Cardiac fibroblast (primary cell): ENCODE results near the gene C5AR1.

Experiments
- DNase-seq, 2 donors: peaks; one replicate each; pipeline versions ENCODE4 v3.0.0 to v3.0.0-alpha.2; 2010; ENCODE audit warnings: low read depth in 2 of 2
- H3K4me3 ChIP-seq, 2 donors: replicated peaks in 1 of 2; 1 replicate in 1 of 2; 2 replicates in 1 of 2; pipeline ENCODE4 v1.5.1; 2011; ENCODE audit warnings: low read depth in 2 of 2, low read length in 2 of 2, mild to moderate bottlenecking in 2 of 2, moderate library complexity in 1 of 2
- TF ChIP-seq, protein P1 (sequence below): IDR thresholded peaks from one replicate; pipeline ENCODE4 v1.5.1; 2011; ENCODE audit warnings: low read depth, mild to moderate bottlenecking, low read length, inconsistent platforms

Gene C5AR1

DNA sequence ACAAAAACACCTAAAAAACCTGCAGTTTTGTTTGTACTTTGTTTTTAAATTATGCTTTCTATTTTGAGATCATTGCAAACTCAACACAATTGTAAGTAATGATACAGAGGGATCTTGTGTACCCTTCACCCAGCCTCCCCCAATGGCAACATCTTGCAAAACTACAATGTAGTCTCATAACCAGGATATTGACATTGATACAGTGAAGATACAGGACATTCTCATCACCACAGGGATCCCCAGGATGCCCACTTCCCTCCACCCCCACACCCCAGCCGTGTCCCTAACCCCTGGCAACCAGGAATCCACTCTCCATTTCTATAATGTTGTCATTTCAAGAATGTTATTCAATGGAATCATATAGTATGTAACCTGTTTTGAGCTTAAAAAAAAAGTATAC, 12.0 kb downstream of the C5AR1 start:
- TF ChIP-seq, protein P1, sequence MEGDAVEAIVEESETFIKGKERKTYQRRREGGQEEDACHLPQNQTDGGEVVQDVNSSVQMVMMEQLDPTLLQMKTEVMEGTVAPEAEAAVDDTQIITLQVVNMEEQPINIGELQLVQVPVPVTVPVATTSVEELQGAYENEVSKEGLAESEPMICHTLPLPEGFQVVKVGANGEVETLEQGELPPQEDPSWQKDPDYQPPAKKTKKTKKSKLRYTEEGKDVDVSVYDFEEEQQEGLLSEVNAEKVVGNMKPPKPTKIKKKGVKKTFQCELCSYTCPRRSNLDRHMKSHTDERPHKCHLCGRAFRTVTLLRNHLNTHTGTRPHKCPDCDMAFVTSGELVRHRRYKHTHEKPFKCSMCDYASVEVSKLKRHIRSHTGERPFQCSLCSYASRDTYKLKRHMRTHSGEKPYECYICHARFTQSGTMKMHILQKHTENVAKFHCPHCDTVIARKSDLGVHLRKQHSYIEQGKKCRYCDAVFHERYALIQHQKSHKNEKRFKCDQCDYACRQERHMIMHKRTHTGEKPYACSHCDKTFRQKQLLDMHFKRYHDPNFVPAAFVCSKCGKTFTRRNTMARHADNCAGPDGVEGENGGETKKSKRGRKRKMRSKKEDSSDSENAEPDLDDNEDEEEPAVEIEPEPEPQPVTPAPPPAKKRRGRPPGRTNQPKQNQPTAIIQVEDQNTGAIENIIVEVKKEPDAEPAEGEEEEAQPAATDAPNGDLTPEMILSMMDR: no peak
- no peak for DNase-seq
- no peak overlapping the region for H3K4me3 ChIP-seq

DNA sequence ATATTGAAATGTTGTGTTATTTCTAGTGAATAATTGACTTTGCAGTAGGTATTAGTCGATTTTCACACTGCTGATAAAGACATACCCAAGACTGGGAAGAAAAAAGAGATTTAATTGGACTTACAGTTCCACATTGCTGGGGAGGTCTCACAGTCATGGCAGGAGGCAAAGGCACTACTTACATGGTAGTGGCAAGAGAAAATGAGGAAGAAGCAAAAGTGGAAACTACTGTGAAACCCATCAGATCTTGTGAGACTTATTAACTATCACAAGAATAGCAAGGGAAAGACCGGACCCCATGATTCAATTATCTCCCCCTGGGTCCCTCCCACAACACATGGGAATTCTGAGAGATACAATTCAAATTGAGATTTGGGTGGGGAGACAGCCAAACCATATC, 12.4 kb downstream of the C5AR1 start:
- TF ChIP-seq, protein P1: no peak
- DNase-seq: no peak
- H3K4me3 ChIP-seq: no peak overlapping the region

DNA sequence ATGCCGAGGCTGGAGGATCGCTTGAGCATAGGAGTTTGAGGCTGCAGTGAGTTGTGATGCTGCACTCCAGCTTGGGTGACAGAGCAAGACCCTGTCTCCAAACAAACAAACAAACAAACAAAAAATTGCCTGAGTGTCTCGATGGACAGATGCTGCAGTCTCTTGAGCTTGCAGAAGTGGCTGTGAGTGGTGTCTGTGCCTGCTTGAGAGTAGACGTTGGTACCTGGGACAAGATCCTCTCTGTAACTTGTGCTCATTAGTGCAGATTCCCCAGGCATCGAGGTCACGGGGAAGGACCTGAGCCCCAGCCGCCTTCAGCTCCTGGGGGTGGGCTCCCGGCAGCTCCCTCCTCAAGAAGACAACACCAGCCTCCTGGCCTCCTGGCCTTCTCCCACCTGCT, 13.7 kb downstream of the C5AR1 start:
- DNase-seq: no peak
- no peak overlapping the region for H3K4me3 ChIP-seq
- TF ChIP-seq, protein P1: no peak

DNA sequence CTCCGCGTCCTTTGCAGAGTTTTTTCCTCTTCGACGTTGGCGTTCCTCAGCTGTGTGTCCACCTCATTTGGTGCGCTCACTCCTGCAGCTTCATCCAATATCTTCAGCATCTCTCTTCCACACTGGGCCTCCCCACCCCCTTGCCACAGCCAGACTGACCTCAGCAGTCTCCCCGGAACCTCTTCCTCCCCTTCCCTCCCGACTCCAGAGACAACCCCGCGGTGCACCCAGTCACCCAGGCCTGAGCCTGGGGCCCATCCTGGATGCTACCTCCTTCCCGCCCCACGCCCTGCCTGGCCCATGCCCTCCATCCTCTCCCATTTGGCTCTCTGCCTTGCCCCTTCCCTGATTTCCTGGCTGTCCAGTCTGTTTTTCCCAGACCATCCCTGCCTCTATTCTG, 14.2 kb downstream of the C5AR1 start:
- H3K4me3 ChIP-seq: no peak overlapping the region
- DNase-seq: no peak
- TF ChIP-seq, protein P1: no peak

DNA sequence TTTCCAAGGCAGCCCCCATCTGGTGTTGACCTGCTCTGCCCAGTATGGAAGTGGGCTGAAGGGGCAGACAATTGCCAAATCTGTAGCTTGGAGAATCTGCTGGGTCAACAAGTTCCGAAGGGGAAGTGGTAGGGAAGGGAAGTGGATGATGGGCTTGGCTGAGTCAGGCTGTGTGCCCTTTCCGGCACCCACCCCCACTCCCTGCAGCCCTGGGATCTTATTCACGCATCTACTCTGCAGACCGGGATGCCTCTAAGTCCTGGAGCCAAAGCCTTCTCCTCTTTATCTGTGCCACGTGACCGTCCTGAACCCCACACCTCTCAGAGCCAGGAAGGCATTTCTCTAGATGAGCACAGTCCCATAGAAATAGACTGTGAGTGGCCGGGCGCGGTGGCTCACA, 14.8 kb downstream of the C5AR1 start:
- no peak overlapping the region for H3K4me3 ChIP-seq
- no peak for DNase-seq
- TF ChIP-seq, protein P1: no peak

DNA sequence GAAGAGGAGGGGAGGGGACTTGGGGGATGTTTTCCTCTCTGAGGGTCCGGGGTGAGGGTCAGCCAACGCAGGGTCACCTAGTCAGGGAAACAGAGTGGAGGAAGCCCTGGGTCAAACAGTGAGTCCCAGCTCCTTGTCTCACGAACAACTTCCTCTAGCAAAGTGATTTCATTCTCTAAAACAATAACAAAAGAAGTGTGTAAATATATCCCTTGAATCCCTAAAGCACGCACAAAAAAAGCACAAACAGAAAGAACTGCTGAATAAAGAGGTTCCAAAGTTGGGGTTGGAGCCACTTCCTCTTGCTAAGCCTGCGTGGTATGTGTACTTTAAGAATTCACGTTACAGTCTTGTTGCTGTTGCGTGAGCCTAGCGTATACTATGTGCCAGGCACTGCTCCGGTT, 20.8 kb downstream of the C5AR1 start:
- H3K4me3 ChIP-seq: no peak overlapping the region
- TF ChIP-seq, protein P1: no peak
- DNase-seq: peak; percentile 8 to 77

DNA sequence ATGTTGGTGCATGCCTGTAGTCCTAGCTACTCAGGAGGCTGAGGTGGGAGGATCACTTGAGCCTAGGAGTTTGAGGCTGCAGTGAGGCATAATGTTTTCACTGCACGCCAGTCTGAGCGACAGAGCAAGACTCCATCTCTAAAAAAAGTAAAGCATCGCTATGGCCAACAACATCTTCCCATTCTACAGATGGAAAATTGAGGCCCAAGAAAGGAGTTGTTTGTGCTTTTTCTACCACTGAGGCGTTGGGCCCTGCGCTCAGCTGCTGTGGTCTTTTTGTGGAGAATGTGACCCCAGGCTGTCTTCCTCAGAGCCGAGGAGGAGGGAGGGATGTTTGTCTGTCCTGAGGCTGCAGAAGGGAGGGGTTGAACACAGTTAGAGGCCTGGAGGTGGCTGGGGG, 21.8 kb downstream of the C5AR1 start:
- no peak overlapping the region for H3K4me3 ChIP-seq
- TF ChIP-seq, protein P1: no peak
- DNase-seq: no peak
